Cardiac muscle cell (in vitro differentiated cells and primary cell): ENCODE measurements around the gene UFC1. TPM values are rescaled to one million over a fixed set of nuclear protein-coding genes. Genes with fewer than 3 reads are reported as not detected.

ENCODE experiments used
- DNase-seq, 2 donors: peaks; one replicate each; pipeline versions ENCODE4 v3.0.0 to v3.0.0-alpha.2; 2010 to 2017; ENCODE audit warnings: low read depth in 1 of 2, low spot score in 1 of 2
- H3K27ac ChIP-seq: fragments of 200-600 bp; sonication (generic); 2 replicates; pipeline ENCODE4 v1.5.1; 2016
- H3K27me3 ChIP-seq: fragments of 200-600 bp; sonication (generic); 2 replicates; pipeline ENCODE4 v1.6.0; 2016; ENCODE audit warnings: control low read depth
- H3K36me3 ChIP-seq: fragments of 200-600 bp; sonication (generic); 2 replicates; pipeline ENCODE4 v1.5.1; 2016; ENCODE audit warnings: control low read depth
- H3K4me1 ChIP-seq: fragments of 200-600 bp; sonication (generic); 2 replicates; pipeline ENCODE4 v1.8.1; 2017; ENCODE audit warnings: low read depth, mild to moderate bottlenecking, mixed run types
- H3K4me3 ChIP-seq: fragments of 200-600 bp; sonication (generic); 2 replicates; pipeline ENCODE4 v1.5.1; 2016; ENCODE audit warnings: mild to moderate bottlenecking
- H3K9me3 ChIP-seq: fragments of 200-600 bp; sonication (generic); 2 replicates; pipeline ENCODE4 v1.5.1; 2017; ENCODE audit warnings: low read depth, mild to moderate bottlenecking, control low read depth
- CTCF ChIP-seq: IDR thresholded peaks from 2 replicates; pipeline ENCODE4 v1.5.1; 2012; ENCODE audit warnings: low read depth, mild to moderate bottlenecking, low read length
- polyA plus RNA-seq: library from polyadenylated mRNA; unstranded; fragments of >200 nt; fragmentation: Nextera tagmentation; extraction: Ambion mirVana; gene quantifications from 2 replicates; pipeline ENCODE4 v1.2.1, GENCODE V29; 2016
- total RNA-seq: library from RNA; depleted of rRNA; stranded (reverse); fragments of >200 nt; gene quantifications from 2 replicates; pipeline ENCODE4 v1.2.3, GENCODE V29; 2016

UFC1 gene
- total and polyA plus RNA-seq, 2 experiments from 2014 or later: 51.2 to 122 TPM

GRCh38 chr1:161198897-161199431, 45.2 kb downstream of the UFC1 start, which contains the start of gene ADAMTS4:
Gene ADAMTS4, minus strand, starts transcription at chr1:161199054. Its CDS starts 427 bp downstream, at chr1:161198627.
- peak within 1 kb of the TSS; percentile 16 for H3K27ac ChIP-seq
- H3K27me3 ChIP-seq: no peaks in the 10 kb centered on the region
- no peaks in the 10 kb centered on the region for H3K36me3 ChIP-seq
- DNase-seq: peak; percentile 43 to 90
- H3K4me1 ChIP-seq: peaks cover 19% of the 10 kb centered on the region
- no peaks in the 10 kb centered on the region for H3K9me3 ChIP-seq
- no peak for TF ChIP-seq CTCF
- H3K4me3 ChIP-seq: no peak within 1 kb of the TSS

DNA sequence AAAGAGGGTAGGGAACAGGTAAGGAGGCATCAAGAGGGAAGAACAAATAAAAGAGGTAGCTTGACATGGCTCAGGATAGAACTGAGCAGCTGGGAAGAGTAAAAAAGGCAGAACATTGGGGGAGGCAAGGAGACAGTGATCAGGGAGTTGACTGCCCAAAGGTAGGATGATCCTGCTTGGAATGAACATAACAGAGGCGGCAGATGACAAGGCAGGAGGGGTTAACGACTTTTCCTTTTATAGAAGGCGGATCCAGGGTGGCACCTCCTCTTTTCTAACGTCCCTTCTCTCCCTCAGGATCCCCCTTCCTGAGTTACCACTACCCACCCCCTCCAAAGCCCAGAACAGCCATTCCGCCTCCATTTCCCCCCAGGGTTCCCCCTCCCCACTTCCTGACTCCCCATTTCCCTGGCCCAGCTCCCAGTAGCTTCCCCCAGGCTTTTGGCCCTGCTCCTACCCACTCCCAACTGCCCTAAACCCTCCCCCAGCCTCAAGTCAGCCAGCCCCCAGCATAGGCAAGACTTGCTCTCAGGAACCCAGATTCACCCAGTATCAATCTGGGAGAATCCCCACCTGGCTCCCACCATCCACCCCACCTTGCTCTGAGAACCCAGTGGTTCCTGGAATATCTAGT, 45.8 kb downstream of the UFC1 start:
- DNase-seq: peak in 1 of 2 donors; percentile 43
- Histone ChIP-seq H3K4me1 (peaks cover 19% of the 10 kb centered on the region), H3K27ac (no peak overlapping the region), H3K36me3 (peaks cover 6% of the 10 kb centered on the region), H3K4me3 (no peak overlapping the region), H3K9me3 (no peaks in the 10 kb centered on the region), H3K27me3 (no peaks in the 10 kb centered on the region)
- no peak for TF ChIP-seq CTCF

- Histone ChIP-seq H3K4me3 (no peak overlapping the region), H3K9me3 (no peaks in the 10 kb centered on the region), H3K36me3 (peaks cover 7% of the 10 kb centered on the region), H3K4me1 (peaks cover 19% of the 10 kb centered on the region), H3K27me3 (no peaks in the 10 kb centered on the region), H3K27ac (no peak overlapping the region)
- peak in 1 of 2 donors; percentile 31 for DNase-seq
- TF ChIP-seq CTCF: no peak
Measured at GRCh38 chr1:161200421-161200991, 46.7 kb downstream of the UFC1 start.

DNA sequence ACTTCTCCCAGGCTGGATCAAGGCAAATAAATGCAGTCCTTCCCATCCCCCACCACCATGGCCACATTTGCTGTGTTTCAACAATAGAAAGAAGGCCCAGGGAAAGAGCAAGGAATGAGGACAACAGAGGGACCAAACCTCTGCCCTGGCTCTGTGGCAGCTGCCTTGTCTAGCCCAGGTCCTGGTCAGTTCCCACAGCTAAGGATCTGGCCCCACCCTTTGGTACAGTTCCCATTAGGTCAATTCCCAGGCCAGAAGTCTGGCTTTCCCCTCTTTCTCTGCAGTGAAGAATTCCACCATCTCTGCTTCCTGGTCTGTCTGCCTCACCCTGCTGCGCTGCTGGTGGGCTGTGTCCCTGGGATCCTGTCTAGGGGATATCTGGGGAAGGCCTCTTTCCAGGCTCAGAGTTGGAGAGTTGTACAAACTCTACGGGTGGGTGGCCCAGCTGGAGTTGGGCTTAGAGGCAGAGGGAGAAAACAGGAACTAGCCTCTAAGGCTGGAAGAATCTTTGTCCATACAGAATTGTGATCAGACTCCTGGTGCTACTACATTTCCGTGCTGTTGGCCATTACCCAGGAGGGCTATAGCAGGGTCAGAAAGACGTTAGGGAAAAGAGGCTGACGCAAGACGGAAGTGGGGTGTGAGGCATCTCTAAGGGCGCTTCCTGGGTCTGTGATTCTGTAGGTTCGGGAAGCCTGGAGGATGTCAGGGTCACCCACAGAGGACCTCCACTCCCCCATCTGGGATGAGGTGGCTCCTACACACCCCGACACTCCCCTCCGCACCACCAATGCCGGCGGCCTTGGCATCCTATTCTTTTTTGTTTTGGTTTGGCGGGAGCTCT, 47.4 kb downstream of the UFC1 start:
- no peaks in the 10 kb centered on the region for H3K27me3 ChIP-seq
- no peaks in the 10 kb centered on the region for H3K9me3 ChIP-seq
- peaks cover 8% of the 10 kb centered on the region for H3K36me3 ChIP-seq
- H3K4me1 ChIP-seq: peaks cover 19% of the 10 kb centered on the region
- peak overlapping the region; percentile 92 for H3K27ac ChIP-seq
- DNase-seq: peak in 1 of 2 donors; percentile 94
- no peak for TF ChIP-seq CTCF
- no peak overlapping the region for H3K4me3 ChIP-seq

- Histone ChIP-seq H3K4me1 (peaks cover 18% of the 10 kb centered on the region), H3K27me3 (no peaks in the 10 kb centered on the region), H3K9me3 (no peaks in the 10 kb centered on the region), H3K27ac (peak within 1 kb of the TSS; percentile 92), H3K4me3 (peak within 1 kb of the TSS; percentile 73), H3K36me3 (peaks cover 16% of the 10 kb centered on the region)
- peak; percentile 100 for DNase-seq
- TF ChIP-seq CTCF: peak; percentile 30
Measured at GRCh38 chr1:161201836-161202712, 48.3 kb downstream of the UFC1 start, which contains the start of gene NDUFS2. Gene NDUFS2, plus strand, starts transcription at chr1:161202367. Its CDS starts 19 bp downstream, at chr1:161202386.
